Spleen (tissue), 11 donors: ENCODE data around the gene CYP11A1. TPM values are rescaled to one million over a fixed set of nuclear protein-coding genes. Genes with fewer than 3 reads are reported as not detected.
A peak's percentile ranks its signal among the peaks of the same experiment; 100 is the strongest.

Experiments
- DNase-seq: peaks from one replicate; pipeline ENCODE4 v3.0.0-alpha.2; 2020
- H3K27ac ChIP-seq, 8 donors: fragments of 200-600 bp; sonication (generic) in 7 of 8; 1 replicate in 4 of 8; 2 replicates in 4 of 8; pipeline versions ENCODE4 v1.5.0 to v1.8.0; 2016 to 2021; ENCODE audit warnings: inconsistent platforms in 4 of 8, mild to moderate bottlenecking in 4 of 8, moderate library complexity in 1 of 8
- H3K27me3 ChIP-seq, 7 donors: fragments of 200-600 bp; sonication (generic) in 6 of 7; replicated peaks in 1 of 7; 1 replicate in 4 of 7; 2 replicates in 3 of 7; pipeline versions ENCODE4 v1.5.0 to v1.8.0; 2016 to 2021; ENCODE audit warnings: inconsistent platforms in 3 of 7, mild to moderate bottlenecking in 1 of 7
- H3K36me3 ChIP-seq, 6 donors: fragments of 200-600 bp; sonication (generic) in 5 of 6; 1 replicate in 4 of 6; 2 replicates in 2 of 6; pipeline versions ENCODE4 v1.5.0 to v1.8.0; 2016 to 2021; ENCODE audit warnings: inconsistent platforms in 2 of 6
- H3K4me1 ChIP-seq, 6 donors: fragments of 200-600 bp; sonication (generic) in 5 of 6; 1 replicate in 3 of 6; 2 replicates in 3 of 6; pipeline versions ENCODE4 v1.5.0 to v1.8.0; 2016 to 2021; ENCODE audit warnings: inconsistent platforms in 3 of 6
- H3K4me3 ChIP-seq, 8 donors: fragments of 200-600 bp; sonication (generic) in 7 of 8; 1 replicate in 4 of 8; 2 replicates in 4 of 8; pipeline versions ENCODE4 v1.5.0 to v1.8.0; 2016 to 2021; ENCODE audit warnings: inconsistent platforms in 4 of 8, mild to moderate bottlenecking in 4 of 8, moderate library complexity in 2 of 8
- H3K9me3 ChIP-seq, 8 donors: fragments of 200-600 bp; sonication (generic) in 7 of 8; 1 replicate in 4 of 8; 2 replicates in 4 of 8; pipeline versions ENCODE4 v1.5.0 to v1.8.0; 2016 to 2021; ENCODE audit warnings: inconsistent platforms in 4 of 8
- POLR2A ChIP-seq, 3 donors: fragments of 450-650 bp; IDR thresholded peaks; one replicate each; pipeline ENCODE4 v1.5.1; 2017; ENCODE audit warnings: antibody characterized with exemption in 3 of 3, mild to moderate bottlenecking in 1 of 3
- POLR2AphosphoS5 ChIP-seq, 3 donors: sonication (generic); formaldehyde crosslinking; IDR thresholded peaks; one replicate each; pipeline ENCODE4 v1.5.1; 2017; ENCODE audit warnings: antibody characterized with exemption in 3 of 3
- WGBS, 5 donors: extraction: QIAGEN DNeasy Blood & Tissue Kit in 3 of 5; methylation state at CpG; one replicate each; pipeline versions ENCODE4 v1.1.5 to v1.1.7; 2013 to 2018; 5-methylcytosine and 5-hydroxymethylcytosine counted together
- intact Hi-C: fragments of 100-400 bp; cut with DNase I; formaldehyde crosslinking; loops from one replicate; pipeline ENCODE4 v1.15.0; 2023; ENCODE audit warnings: low total_unique reads
- polyA plus RNA-seq, 3 donors: library from polyadenylated mRNA; stranded (reverse); fragments of 200-250 nt; gene quantifications; one replicate each; pipeline ENCODE4 v1.2.1, GENCODE V29; 2013
- total RNA-seq, 7 donors: library from RNA; depleted of rRNA in 3 of 7; stranded (reverse); fragments of >200 nt in 3 of 7; fragmentation: NEBNext Ultra II Directional in 4 of 7; extraction: Animal tissue kit (Norgen Biotek cat#: 25700) in 4 of 7; gene quantifications; one replicate each; pipeline versions ENCODE4 v1.1.0 to v1.2.1, GENCODE V29; 2016 to 2021
- TF ChIP-seq, protein P1 (sequence below), 11 experiments: fragments of 200-600 bp in 7 of 11; fragments of 450-650 bp in 4 of 11; sonication (generic) in 4 of 11; IDR thresholded peaks in 8 of 11; conservative IDR thresholded peaks in 3 of 11; 1 replicate in 7 of 11; 2 replicates in 4 of 11; pipeline versions ENCODE4 v1.4.0 to v1.8.0; 2016 to 2021; ENCODE audit warnings: antibody characterized with exemption in 11 of 11, inconsistent platforms in 4 of 11, mild to moderate bottlenecking in 1 of 11
- donor health status: healthy with polysubstance abuse.
- donor health status: DM: no; HTN: no; CAD: no; lungs with moderate emphysema.
- donor health status: DM: no; HTN: no; CAD: no.
- donor health status: Bipolar disorder and iron deficiency.
- donor health status: healthy.
- donor health status: DM: no; HTN: no; CAD: no.
- donor health status: DM: yes; HTN: yes; CAD: no.

CYP11A1 gene
- total and polyA plus RNA-seq, 10 donors, result 1.6 to 14.3 (median 4.9) TPM

DNA sequence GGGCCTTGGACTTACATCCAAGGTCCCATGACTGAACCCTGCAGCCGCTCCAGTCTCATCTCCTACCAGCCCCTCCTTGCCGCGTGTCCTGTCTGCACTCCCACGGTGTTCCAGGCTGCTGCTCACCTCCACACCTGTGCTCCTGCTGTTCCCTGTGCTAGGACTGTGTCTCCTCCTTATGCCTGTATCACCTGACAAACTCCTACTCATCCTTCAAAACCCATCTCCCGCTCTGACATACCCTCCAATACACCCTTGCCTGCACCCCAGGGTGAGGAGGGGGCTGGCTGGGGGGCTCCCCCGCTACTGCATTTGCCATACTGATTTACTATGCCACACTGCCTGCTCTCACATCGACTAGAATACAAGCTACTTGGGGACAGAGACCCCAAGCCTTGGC is 53.6 kb downstream of the CYP11A1 start:
- no peak overlapping the region for H3K4me3 ChIP-seq
- no peak for DNase-seq
- intact Hi-C loops, result no loop called here
- peaks cover 7 to 47% (median 24%) of the 10 kb centered on the region in 6 donors for H3K4me1 ChIP-seq
- TF ChIP-seq, protein P1, sequence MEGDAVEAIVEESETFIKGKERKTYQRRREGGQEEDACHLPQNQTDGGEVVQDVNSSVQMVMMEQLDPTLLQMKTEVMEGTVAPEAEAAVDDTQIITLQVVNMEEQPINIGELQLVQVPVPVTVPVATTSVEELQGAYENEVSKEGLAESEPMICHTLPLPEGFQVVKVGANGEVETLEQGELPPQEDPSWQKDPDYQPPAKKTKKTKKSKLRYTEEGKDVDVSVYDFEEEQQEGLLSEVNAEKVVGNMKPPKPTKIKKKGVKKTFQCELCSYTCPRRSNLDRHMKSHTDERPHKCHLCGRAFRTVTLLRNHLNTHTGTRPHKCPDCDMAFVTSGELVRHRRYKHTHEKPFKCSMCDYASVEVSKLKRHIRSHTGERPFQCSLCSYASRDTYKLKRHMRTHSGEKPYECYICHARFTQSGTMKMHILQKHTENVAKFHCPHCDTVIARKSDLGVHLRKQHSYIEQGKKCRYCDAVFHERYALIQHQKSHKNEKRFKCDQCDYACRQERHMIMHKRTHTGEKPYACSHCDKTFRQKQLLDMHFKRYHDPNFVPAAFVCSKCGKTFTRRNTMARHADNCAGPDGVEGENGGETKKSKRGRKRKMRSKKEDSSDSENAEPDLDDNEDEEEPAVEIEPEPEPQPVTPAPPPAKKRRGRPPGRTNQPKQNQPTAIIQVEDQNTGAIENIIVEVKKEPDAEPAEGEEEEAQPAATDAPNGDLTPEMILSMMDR (IDR thresholded peaks at IDR 0.05 in 8 of 11, conservative IDR thresholded peaks at IDR 0.05 in 3 of 11), result no peak
- TF ChIP-seq POLR2A (IDR thresholded peaks at IDR 0.05), result no peak
- TF ChIP-seq POLR2AphosphoS5 (IDR thresholded peaks at IDR 0.05), result no peak
- 82 to 97% (median 92%) methylated on average over 7 of the region's 7 CpGs for WGBS, 5 donors
- H3K9me3 ChIP-seq, result no peaks in the 10 kb centered on the region
- H3K27ac ChIP-seq, result peak overlapping the region in 1 of 8 donors; percentile 48
- no peaks in the 10 kb centered on the region for H3K36me3 ChIP-seq
- H3K27me3 ChIP-seq, result peaks cover 0 to 6% (median 0%) of the 10 kb centered on the region in 7 donors

DNA sequence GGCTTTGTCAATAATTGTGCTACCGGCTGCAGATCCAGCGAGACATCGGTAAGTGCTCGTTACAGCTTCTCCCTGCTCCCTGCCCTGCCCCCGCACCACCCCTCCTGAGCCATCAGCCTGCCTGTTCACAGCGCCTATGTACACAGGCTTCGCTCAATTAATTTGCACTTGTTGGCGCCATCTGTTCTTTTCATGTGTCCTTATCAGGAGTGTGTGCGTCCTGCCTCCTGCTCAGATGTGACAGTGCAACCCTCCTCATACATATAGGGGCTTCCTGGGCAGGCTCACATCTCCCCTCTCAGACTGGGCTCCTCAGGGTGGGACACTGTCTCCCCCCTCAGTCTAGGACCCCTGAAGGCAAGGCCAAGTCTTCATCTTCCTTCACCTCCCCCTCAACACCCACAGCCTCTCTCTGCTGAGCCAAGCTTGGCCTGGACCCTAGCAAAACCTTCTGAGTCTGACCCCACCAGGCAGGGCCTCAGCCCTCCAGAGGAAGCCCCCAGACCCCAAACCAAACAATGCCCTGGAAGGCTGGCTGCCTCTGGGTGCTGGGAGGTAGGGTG is 54.9 kb downstream of the CYP11A1 start:
- 86 to 96% (median 91%) methylated on average over 9 of the region's 9 CpGs for WGBS, 5 donors
- H3K4me1 ChIP-seq, result peaks cover 7 to 38% (median 24%) of the 10 kb centered on the region in 6 donors
- no peaks in the 10 kb centered on the region for H3K36me3 ChIP-seq
- intact Hi-C loops, result no loop called here
- no peaks in the 10 kb centered on the region for H3K9me3 ChIP-seq
- TF ChIP-seq, protein P1 (IDR thresholded peaks at IDR 0.05 in 8 of 11, conservative IDR thresholded peaks at IDR 0.05 in 3 of 11), result no peak
- no peak for TF ChIP-seq POLR2AphosphoS5 (IDR thresholded peaks at IDR 0.05)
- TF ChIP-seq POLR2A (IDR thresholded peaks at IDR 0.05), result no peak
- H3K27ac ChIP-seq, result no peak overlapping the region
- H3K27me3 ChIP-seq, result peaks cover 0 to 19% (median 0%) of the 10 kb centered on the region in 7 donors
- no peak for DNase-seq
- no peak overlapping the region for H3K4me3 ChIP-seq

DNA sequence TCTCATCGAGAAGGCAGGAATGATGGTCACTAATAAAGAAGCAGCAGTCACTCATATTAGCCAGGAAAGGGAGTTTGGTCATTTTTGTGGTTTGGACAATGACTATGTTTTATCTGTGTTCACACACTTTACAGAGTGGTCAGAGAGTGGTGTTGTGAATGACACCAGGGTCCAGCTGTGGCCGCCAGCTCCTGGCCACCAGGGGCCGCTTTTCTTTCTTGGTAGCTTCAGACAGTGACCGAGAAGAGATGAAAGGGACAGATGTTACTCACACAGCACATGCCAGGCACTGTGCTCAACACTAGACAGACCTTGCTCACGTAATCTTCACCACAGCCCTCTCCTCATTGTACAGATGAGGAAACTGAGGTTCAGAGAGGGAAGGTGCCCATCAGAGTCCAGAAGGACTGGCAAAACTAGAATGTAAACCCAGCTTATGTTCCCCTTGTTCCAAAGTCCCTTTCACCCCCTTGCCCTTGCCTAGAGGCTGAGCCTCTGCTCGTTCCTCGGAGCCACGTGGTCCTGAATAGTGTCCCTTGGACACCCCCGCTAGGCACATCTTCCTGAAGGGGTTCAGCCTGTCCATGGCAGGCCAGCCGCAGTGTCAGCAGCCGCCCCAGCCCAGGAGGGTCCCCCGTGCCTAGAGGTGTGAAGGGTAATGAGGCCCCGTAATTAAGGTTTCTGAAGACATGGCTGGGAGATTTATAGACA is 55.6 kb downstream of the CYP11A1 start:
- H3K9me3 ChIP-seq, result no peaks in the 10 kb centered on the region
- H3K27me3 ChIP-seq, result peaks cover 0 to 26% (median 0%) of the 10 kb centered on the region in 7 donors
- TF ChIP-seq POLR2A (IDR thresholded peaks at IDR 0.05), result no peak
- TF ChIP-seq, protein P1 (IDR thresholded peaks at IDR 0.05 in 8 of 11, conservative IDR thresholded peaks at IDR 0.05 in 3 of 11), result peak in 5 of 11 experiments; percentile 21 to 36 (median 30)
- intact Hi-C loops, result no loop called here
- DNase-seq, result no peak
- H3K4me1 ChIP-seq, result peaks cover 7 to 32% (median 23%) of the 10 kb centered on the region in 6 donors
- 75 to 84% (median 80%) methylated on average over 13 of the region's 13 CpGs for WGBS, 5 donors
- no peak overlapping the region for H3K27ac ChIP-seq
- no peaks in the 10 kb centered on the region for H3K36me3 ChIP-seq
- no peak overlapping the region for H3K4me3 ChIP-seq
